ENCODE data around the gene RXFP2.

Gene RXFP2

GRCh38 chr13:31756346-31756745 is 17.0 kb downstream of the RXFP2 start:
- H3K4me1 Mint-ChIP-seq: no peaks in the 10 kb centered on the region
- H3K27ac Mint-ChIP-seq: no peak overlapping the region
- H3K9me3 Mint-ChIP-seq: no peaks in the 10 kb centered on the region
- H3K36me3 Mint-ChIP-seq (ENCODE audit: low read depth): no peaks in the 10 kb centered on the region
- TF ChIP-seq CTCF (IDR thresholded peaks at IDR 0.05; ENCODE audit: unreplicated experiment in 3 of 3): no peak
- H3K4me3 Mint-ChIP-seq: no peak overlapping the region
- H3K27me3 Mint-ChIP-seq (ENCODE audit: low read depth): peaks cover 24% of the 10 kb centered on the region

- Mint-ChIP-seq H3K27ac (no peak overlapping the region), H3K4me3 (no peak overlapping the region), H3K27me3 (ENCODE audit: low read depth) (peaks cover 7% of the 10 kb centered on the region), H3K36me3 (ENCODE audit: low read depth) (no peaks in the 10 kb centered on the region), H3K4me1 (no peaks in the 10 kb centered on the region), H3K9me3 (no peaks in the 10 kb centered on the region)
- no peak for TF ChIP-seq CTCF (IDR thresholded peaks at IDR 0.05; ENCODE audit: unreplicated experiment in 3 of 3)
Observed at GRCh38 chr13:31761951-31762350, 22.6 kb downstream of the RXFP2 start.

GRCh38 chr13:31764556-31764955 is 25.2 kb downstream of the RXFP2 start:
- Mint-ChIP-seq H3K27me3 (ENCODE audit: low read depth) (peaks cover 7% of the 10 kb centered on the region), H3K36me3 (ENCODE audit: low read depth) (no peaks in the 10 kb centered on the region), H3K27ac (no peak overlapping the region), H3K4me3 (no peak overlapping the region), H3K9me3 (no peaks in the 10 kb centered on the region), H3K4me1 (no peaks in the 10 kb centered on the region)
- no peak for TF ChIP-seq CTCF (IDR thresholded peaks at IDR 0.05; ENCODE audit: unreplicated experiment in 3 of 3)

GRCh38 chr13:31765138-31765785 is 25.9 kb downstream of the RXFP2 start:
- H3K4me3 Mint-ChIP-seq: no peak overlapping the region
- H3K9me3 Mint-ChIP-seq: no peaks in the 10 kb centered on the region
- peaks cover 4% of the 10 kb centered on the region for H3K27me3 Mint-ChIP-seq (ENCODE audit: low read depth)
- no peak overlapping the region for H3K27ac Mint-ChIP-seq
- no peaks in the 10 kb centered on the region for H3K4me1 Mint-ChIP-seq
- no peak for TF ChIP-seq CTCF (IDR thresholded peaks at IDR 0.05; ENCODE audit: unreplicated experiment in 3 of 3)
- no peaks in the 10 kb centered on the region for H3K36me3 Mint-ChIP-seq (ENCODE audit: low read depth)

- H3K9me3 Mint-ChIP-seq: no peaks in the 10 kb centered on the region
- no peak overlapping the region for H3K4me3 Mint-ChIP-seq
- peaks cover 4% of the 10 kb centered on the region for H3K27me3 Mint-ChIP-seq (ENCODE audit: low read depth)
- no peak overlapping the region for H3K27ac Mint-ChIP-seq
- H3K4me1 Mint-ChIP-seq: peaks cover 3% of the 10 kb centered on the region
- no peak for TF ChIP-seq CTCF (IDR thresholded peaks at IDR 0.05; ENCODE audit: unreplicated experiment in 3 of 3)
- no peaks in the 10 kb centered on the region for H3K36me3 Mint-ChIP-seq (ENCODE audit: low read depth)
Observed at GRCh38 chr13:31767175-31767900, 28.0 kb downstream of the RXFP2 start.

GRCh38 chr13:31768351-31768750 is 29.0 kb downstream of the RXFP2 start:
- no peak for TF ChIP-seq CTCF (IDR thresholded peaks at IDR 0.05; ENCODE audit: unreplicated experiment in 3 of 3)
- no peaks in the 10 kb centered on the region for H3K36me3 Mint-ChIP-seq (ENCODE audit: low read depth)
- no peak overlapping the region for H3K27ac Mint-ChIP-seq
- no peaks in the 10 kb centered on the region for H3K9me3 Mint-ChIP-seq
- H3K27me3 Mint-ChIP-seq (ENCODE audit: low read depth): peaks cover 1% of the 10 kb centered on the region
- H3K4me1 Mint-ChIP-seq: peaks cover 6% of the 10 kb centered on the region
- no peak overlapping the region for H3K4me3 Mint-ChIP-seq
